COLO829 (cell line): ENCODE measurements around the gene GSS.
A peak's percentile ranks its signal among the peaks of the same experiment; 100 is the strongest.

Source experiments
- DNase-seq: peaks from one replicate; pipeline ENCODE4 v3.0.0; 2012; ENCODE audit warnings: low spot score

Gene GSS

DNA sequence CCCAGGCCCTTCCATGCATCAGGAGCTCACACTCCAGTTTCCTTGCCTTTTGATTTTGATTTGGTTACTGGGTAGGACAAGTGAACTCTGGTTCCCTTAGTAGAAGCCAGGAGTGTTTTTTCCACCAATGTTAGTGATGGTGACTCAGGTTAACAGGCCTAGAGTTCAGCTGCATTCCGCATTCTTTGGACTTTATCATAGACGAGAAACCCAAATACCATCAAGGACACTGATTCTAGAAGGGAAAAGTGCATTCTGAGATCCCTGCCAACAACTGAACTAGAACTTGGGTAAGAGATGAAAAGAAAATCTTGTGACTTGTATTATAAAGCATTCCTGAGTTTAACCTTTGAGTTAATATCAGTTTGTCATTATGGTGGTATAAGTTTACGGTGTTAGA is 8.9 kb downstream of the GSS start:
- no peak for DNase-seq

DNA sequence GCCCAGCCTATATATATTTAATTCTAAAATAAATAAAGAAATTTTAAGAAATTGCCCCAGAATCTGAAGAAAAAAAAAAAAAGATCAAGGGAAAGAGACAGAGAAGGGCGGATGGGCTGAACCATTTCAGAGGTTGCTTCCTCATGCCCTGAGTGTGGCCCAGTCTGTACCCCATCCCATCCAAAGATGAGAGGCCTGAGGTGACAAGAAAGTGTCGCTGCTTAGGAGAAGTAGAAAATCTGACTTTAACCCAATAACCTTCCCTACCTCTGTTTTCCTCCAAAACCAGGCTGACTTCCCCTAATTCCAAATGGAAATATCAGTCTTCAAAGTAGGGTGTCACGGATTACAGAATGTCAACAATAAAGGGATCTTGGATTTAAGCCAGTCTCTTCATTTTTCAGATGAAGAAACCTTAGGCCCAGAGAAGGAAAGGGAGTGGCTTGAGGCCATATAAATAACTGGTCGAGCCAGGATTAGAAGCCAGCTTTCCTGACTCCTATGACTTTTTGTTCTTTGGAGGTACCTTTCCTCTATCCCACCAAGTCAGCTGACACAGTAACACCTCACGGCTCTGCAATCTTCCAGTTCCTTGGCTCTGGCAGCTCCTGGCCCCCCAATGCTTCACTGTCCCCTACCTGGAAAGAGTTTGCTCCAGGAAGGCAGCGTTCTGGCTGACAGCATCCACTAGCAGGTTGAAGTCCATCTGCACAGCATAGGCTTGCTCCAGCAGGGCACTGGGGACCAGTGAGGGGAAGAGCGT is 10.1 kb downstream of the GSS start:
- DNase-seq: no peak

DNA sequence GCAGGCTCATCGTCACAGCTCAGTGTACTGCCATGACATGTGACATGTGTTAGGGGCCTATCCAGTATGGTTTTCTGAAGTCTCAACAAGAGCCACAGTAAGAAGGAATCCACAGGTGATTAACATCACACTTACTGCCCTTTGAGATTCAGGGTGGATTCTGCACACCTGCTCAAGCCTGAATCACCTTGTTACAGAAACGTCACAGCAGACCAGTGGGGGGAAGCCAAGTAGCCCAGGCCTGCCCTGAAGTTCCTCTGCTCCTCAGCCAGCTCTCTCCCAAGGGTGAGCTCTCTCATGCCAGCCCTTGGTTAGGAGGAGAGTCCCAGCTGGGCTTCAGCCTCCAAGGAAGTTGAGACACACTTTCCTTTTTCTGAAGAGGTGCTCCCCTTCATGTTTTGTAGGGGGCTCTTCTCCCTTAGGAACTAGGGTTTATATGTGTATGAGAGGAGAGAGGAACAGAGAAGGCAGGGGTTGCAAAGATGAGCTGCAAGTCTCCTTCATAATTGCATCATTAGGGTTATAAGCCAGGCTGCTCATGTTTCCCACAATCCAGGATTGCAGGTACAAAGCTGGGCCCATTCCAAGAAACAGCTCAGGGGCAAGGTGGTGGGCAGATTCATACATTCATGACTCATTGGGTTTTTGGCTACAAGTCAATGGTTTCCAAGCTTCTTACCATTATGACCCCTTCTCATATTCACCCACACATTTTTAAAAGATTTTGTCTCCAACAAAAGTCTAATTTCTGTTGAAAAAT is 11.6 kb downstream of the GSS start:
- DNase-seq: no peak

DNA sequence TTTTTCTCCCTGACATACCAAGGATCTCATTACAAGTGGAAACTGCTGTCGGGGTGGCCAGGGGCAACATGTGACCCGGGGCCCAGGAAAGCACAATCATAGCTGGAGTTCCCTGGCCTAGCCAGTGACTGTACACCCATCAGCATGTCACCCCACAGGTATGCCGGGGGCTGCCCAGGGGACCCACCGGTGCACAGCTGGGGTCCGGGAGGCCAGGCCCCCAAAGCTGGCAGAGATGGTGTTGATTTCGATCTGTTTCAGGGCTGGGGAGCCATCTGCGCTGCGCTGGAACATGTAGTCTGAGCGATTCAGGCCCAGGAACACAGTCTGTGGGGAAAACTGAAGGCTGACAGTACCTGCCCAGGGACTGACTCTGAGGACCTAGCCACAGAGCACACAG is 13.3 kb downstream of the GSS start:
- DNase-seq: no peak

DNA sequence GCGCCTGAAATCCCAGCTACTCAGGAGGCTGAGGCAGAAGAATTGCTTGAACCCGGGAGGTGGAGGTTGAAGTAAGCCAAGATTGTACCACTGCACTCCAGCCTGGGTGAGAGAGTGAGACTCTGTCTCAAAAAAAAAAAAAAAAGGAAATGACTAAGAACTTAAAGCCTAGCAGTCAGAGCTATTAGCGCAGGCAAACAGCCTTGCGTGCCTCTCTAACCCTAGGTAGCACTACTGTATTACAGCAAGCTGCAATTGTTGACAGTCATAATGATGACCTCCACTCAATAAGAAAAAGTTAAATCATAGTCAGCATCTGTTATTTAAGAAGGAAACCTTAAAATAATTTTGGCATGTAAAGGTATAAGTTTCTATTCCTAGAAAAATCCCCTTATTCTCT is 14.4 kb downstream of the GSS start:
- no peak for DNase-seq

DNA sequence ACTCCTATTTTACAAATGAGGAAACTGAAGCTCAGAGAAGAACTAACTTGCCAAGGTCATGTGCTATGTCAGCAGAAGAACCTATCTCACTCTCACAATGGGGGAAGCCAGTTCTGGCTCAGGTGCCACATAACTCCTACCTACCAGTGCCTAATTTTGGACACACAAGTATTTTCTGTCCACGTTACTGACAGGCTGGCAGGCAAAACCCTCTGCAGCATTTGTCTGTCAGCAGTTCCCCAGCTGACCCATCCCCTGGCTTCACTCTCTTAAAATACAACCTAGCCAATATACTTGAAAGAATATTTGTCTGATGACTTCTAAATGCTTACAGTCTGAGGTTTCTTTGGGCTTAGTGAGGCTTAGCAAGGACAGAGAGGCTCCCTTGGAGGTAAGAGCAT is 15.5 kb downstream of the GSS start:
- no peak for DNase-seq

DNA sequence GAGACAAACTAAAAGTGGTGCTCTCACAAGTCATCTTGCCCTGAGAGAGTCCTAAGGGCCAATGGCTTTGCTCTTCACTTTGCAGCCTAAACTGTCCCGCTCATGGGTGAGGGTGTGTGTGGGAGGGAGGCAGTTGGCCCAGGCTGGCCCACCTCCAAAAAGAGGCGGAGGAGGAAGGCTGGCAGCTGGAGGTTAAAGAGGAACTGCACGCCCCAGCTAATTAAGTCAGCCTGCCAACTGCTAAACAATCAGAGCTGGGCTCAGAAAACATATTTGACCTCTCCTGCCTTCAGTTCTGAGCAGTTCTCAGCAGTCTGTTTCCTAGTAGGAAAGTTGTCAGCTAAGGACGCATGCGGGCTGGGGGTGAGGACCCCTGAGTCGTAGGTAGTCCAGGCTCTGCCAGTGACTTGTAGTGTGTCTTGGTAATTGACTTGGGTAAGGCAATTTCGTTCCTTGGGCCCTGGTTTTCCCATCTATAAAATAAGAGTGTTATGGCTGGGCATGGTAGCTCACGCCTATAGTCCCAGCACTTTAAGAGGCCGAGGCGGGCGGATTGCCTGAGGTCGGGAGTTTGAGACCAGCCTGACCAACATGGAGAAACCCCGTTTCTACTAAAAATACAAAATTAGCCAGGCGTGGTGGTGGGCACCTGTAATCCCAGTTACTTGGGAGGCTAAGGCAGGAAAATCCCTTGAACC is 17.0 kb downstream of the GSS start:
- DNase-seq: no peak

DNA sequence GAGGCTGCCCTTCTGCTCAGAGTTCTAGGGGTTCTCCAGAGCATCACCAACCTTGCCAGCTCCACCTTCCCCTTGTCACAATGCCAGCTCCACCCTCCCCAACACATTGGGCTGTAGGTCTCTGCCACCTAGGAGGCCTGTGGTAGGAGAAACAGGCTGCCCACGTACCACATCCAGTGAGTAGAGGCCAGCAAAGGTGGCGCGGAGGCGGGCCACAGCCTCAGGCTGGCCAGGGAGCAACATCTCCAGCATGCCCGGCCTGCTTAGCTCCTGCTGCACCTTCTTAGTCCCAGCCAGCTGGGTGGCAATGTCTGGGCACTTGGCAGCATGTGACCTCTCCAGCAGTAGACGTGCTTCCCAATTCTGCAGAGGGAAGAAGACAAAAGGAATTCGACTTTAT is 23.8 kb downstream of the GSS start:
- DNase-seq: no peak

DNA sequence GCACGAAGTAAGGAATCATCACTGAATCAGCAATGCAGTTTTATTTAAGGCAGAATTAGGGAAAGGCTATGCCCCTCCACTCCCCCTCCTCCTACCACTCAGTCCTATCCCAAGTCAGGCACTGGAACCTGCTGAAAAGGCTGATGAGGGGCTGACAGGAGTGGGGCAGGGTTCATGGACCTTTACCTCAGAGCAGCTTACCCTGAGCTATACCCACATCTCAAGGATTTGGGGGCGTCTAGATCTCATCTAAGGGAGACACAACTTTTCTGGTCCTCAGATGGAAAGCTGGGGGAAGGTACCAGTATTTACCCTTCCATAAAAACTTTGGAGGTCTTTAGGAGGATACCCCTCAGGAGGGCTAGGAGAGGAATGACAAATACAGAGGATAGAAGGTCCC is 27.2 kb downstream of the GSS start:
- no peak for DNase-seq

DNA sequence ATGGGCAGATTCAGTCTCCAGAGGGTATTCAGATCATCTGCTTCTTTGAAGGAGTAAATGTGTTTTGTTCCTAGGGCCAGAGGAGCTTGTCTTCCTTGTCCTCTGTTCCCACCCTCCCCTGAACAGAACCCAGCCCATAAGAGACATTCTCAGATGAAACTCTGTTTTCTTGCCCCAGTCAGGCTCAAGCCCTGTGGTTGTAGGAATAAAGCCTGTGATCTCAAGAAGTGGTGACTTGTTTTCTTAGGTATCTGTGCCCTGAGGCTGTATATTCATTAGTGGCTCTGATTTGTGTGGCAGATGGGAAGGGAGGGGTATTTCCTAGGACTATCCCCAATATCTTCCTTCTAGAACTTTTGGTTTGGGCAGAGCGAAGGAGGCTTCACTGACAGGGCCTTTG is 27.9 kb downstream of the GSS start:
- DNase-seq: peak; percentile 25

DNA sequence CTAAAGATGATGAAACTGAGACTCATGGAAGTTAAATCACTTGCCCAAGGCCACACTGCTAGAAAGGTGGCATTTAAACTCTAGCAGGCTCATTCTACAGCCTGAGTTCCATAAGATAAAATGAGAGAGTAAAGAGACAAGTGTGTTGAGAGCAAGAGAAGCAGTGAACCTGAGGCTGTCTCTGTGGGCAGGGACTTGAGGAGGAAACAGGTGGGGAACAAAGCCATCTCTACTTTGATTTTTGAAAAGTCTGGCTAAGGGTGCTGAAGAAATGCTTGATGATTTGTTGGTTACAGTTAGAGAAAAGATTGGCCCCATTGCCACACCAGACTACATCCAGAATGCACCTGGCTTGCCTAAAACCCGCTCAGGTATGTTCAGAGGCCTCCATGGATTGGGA is 29.0 kb downstream of the GSS start:
- no peak for DNase-seq

DNA sequence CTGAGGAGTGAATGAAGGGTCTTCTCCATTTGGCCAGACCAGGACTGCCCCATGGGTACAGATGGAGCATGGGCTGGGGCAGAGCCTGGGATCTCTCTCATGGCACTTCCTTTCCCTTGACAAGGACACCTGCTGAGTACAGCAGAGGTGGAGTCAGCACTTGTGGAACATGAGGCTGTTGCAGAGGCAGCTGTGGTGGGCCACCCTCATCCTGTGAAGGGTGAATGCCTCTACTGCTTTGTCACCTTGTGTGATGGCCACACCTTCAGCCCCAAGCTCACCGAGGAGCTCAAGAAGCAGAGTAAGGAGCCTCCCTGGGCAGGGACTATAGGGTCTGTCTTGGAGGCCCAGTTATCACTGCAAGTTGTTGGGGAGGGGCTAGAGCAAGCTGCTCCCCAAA is 29.6 kb downstream of the GSS start:
- no peak for DNase-seq

DNA sequence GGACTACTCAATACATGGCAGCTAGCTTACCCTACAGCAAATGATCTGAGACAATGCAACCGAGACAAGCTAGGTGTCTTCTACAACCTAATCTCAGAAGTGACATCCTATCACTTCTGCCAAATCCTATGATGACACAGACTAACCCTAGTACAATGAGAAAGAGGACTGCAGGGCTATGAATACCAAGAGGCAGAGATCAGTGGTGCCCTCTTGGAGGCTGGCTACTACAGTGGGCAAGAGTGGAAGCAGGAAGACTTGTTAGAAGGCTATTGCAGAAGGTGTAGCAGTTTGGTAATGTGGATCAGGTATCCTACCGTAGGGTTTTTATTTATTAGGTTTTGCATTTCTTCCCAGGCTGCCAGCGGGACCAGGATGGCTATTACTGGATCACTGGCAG is 30.3 kb downstream of the GSS start:
- DNase-seq: no peak

DNA sequence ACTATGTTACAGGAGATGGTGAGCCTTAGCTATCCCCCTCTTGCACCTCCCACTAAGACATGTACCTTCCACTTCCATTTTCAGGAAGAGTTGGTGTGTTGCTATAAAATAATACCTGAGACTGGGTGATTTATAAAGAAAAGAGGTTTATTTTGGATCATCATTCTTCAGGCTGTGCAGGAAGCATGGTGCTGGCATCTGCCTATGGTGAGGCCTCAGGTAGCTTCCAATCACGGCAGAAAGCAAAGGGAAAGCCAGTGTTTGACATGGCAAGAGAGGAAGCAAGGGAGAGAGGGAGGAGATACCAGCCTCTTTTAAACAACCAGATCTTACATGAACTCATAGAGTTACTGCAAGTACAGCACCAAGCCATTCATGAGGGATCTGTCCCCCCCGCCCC is 32.2 kb downstream of the GSS start:
- no peak for DNase-seq

DNA sequence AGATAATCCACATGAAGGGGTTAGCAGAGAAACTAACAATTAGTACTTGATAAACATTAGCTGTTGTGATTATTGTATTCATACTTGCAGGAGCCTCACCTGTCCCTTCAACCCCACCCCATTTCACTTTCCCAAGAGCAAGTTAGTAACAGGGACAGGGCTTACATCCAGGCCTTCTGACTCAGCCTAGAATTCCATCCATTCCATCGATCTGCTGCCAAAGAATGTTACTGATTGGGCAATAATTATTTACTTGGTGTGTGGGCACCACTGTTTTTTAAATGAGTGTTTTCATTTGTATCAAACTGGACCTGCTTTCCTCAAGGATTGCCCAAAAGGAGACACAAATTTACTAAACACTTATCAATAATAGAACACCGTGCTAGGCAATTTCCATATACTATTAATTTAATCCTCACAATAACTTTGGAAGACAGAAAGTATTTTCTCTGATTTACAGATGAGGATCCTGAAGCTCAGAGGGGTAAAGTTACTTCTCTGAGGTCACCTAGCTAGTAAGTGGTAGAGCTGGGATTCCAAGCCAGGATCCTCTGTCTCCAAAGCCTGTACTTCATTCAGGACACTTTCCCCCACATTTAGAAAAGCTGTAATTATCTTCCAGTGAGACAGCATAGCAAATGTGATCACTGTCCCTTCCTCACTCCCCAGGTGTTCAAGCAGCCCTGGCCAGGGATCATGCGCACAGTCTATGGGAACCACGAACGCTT is 32.8 kb downstream of the GSS start:
- no peak for DNase-seq

DNA sequence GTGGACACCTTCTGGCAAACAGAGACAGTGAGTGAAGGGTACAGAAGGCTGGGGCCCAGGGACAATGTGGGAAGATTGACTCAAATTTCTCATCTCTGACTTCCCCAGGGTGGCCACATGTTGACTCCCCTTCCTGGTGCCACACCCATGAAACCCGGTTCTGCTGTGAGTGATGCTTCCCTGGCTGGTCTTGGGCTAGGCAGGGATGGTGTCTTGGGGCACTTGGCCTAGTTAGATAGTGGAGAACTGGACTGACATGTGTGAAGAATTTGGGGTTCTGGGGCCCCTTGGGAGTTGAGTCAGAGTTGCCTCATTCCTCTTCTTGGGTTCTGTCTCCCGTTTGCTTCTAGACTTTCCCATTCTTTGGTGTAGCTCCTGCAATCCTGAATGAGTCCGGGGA is 34.2 kb downstream of the GSS start:
- no peak for DNase-seq

DNA sequence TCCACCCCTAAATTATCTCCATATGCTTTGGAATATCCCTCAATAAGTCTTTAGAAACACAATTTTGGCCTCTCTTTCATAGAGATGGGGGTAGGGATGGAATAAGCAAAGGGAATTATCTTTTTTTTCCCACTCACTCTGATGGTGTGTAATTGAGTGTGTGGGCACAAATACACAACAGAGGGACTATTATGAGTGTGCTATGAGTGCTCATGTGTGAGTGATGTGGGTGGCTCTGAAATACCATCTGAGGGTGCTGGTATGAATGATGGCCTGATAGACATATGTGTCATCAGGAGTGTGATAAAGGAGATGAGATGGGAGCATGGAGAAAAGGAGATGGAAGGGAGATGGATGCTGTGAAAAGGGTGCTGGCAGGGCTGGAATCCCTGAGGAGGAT is 35.6 kb downstream of the GSS start:
- DNase-seq: peak; percentile 54

DNA sequence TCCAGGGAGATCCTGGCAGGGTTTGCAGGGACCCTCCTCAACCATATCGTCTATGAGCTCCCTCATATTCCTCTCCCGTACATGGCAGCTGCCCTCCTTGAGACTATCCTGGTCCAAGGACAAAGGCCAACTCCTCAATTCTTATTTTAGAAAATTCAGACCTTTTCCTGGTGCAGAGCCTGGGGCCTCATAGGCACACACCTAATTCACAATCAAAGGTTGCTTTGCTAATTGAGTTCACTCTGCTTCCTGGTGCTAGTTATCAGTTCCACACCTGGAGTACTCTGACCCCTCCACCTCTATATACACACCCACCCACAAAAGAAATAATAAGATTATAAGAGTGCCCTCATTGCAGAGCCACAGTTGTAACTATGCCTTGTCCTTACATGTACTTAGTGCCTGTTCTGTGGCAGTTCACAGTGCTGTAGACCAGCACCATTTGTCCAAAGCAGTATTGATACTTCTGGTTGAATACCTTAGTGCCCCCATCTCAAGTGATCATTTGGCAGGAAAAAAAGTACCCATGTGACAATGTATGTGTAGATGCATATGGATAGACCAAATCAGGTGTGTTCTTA is 38.7 kb downstream of the GSS start:
- no peak for DNase-seq

DNA sequence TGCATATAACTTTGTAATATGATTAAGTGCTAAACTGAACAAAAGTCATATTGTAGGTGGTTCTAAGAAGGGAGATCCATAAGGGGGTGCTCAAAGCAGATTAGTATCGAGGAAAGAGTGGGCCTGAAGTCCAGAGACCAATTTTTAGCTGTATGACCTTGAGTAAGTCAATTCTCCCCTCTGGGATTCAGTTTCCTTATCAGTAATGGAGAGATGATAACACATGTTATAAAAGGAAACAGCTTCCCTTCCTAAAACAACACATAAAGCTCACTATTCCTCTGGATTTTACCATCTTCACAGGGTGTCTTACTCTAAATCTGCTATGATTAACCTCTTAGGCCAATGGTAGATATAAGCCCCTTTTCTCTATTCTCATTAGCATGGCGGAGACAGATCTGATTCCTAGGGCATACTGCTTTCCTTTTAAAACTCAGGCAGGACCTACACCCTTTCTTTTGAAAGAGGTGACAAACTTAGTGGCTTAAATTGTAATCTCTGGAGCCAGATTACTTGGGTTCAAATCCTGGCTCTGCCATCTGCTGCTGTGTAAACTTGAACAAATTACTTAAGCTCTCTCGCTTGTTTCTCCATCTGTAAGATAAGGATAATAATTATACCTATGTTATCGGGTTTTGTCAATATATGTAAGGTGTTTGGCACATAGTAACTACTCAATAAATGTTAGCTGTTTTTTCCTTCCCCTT is 39.7 kb downstream of the GSS start:
- DNase-seq: no peak

DNA sequence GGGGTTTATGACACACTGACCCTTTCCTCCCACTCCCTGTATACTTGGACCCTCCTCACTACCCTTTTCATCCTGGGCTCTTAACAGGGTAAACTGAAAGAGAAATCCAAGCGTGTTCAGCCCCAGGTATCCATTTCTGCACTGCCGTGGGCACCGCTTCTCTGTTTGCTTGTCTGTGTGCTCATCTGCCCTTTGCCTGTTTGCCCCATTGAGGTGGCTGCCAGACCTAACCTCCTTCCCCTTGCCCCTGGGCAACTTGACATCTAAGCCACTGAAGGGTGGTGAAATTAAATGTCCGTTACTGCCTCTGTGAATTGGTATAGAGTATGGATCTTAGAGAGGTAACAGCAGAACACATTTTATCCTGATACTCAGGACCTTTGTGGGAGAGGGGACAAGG is 40.5 kb downstream of the GSS start:
- DNase-seq: no peak

DNA sequence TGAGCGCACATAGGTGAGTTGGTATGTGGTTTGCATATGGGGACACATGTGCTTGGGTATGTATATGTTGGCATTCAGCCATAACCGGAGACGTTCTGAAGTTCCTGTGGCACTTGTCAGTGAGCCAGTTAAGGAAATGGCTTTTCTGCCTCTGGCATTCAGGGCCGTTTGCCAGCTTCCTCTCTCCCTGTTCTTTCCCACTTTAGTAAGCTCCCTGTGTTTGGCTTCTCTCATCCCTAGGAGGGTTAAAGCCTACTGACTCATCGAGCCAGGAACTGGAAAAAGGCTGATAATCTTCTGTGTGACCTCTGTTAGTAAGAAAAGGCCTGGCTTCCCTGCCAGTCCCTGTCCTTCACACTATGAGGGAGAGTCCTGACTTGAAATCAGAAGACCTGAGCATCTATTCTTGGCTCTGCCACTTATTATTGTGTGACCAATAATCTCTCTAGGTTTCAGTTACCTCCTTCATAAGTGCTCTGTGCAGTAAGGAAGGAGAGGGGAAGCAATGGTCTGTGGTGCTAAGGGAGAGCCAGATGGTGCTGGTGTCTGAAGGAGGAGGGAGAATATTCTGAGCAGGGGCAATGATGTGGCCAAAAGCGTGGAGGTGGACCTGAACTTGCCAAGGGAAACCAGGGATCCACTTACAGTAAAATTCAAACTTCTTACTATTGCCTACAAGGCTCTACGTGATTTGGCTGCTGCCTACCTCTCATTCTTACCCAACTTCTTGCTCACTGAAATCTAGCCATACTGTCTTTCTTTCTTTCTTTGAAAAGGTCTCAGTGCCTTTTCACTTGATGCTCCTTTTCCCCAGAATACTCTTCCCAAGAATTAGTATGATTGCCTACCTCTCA is 47.8 kb downstream of the GSS start:
- peak; percentile 97 for DNase-seq
